ACC112 (cell line): ENCODE measurements around the gene TMC4.
A peak's percentile ranks its signal among the peaks of the same experiment; 100 is the strongest.

Experiments used
- H2AFZ ChIP-seq: fragments of 200-600 bp; sonication (generic); one replicate; pipeline ENCODE4 v1.6.0; 2017; ENCODE audit warnings: antibody characterized with exemption, low read length; ENCODE audit not compliant: unreplicated experiment
- H3K27ac ChIP-seq: fragments of 200-600 bp; sonication (generic); 2 replicates; pipeline ENCODE4 v1.5.1; 2014; ENCODE audit warnings: low read depth, mild to moderate bottlenecking, antibody characterized with exemption, low read length, moderate library complexity
- H3K27me3 ChIP-seq: fragments of 200-600 bp; sonication (generic); 2 replicates; pipeline ENCODE4 v1.6.1; 2014; ENCODE audit warnings: mild to moderate bottlenecking, antibody characterized with exemption, low read length, moderate library complexity, mixed read lengths; ENCODE audit not compliant: insufficient read depth
- H3K36me3 ChIP-seq: fragments of 200-600 bp; sonication (generic); 2 replicates; pipeline ENCODE4 v1.6.1; 2016; ENCODE audit warnings: mild to moderate bottlenecking, antibody characterized with exemption, low read length, moderate library complexity, mixed read lengths; ENCODE audit not compliant: insufficient read depth
- H3K4me1 ChIP-seq: fragments of 200-600 bp; sonication (generic); one replicate; pipeline ENCODE4 v1.6.1; 2016; ENCODE audit warnings: low read length, mixed read lengths; ENCODE audit not compliant: insufficient read depth, unreplicated experiment, control insufficient read depth
- H3K4me3 ChIP-seq: fragments of 200-600 bp; sonication (generic); 2 replicates; pipeline ENCODE4 v1.5.1; 2014; ENCODE audit warnings: mild to moderate bottlenecking, low read depth, low read length
- H3K79me2 ChIP-seq: fragments of 200-600 bp; sonication (generic); one replicate; pipeline ENCODE4 v1.6.0; 2016; ENCODE audit warnings: low read length; ENCODE audit not compliant: control insufficient read depth, unreplicated experiment, insufficient read depth

Gene TMC4

DNA sequence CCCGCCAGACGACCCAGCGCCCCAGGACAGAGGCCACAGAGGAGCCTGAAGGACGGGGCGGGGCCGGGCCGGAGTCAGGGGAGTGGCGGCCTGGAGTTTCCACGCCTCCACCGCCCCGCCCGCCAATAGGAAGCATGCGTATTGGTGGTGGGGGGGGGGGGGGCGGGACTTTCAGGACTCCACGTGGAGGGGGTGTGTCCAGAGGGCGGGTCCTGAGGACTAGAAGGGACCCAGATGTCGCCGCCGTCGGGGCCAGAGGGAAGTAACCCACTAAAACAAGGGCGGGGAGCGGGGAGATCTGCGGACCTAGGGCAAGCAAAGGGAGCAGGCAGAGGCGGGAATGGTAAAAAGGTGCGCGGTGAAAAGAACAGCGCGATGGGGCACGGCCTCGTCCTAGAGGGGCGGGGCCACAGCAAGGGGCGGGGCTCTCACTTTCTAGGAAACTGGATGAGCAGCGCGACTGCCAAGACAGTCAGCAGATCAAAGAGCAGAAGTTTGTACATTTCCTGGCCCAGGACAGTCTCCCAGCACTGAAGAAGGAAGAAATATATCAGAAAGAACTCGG is 10.6 kb downstream of the TMC4 start:
- Histone ChIP-seq H3K4me1 (peaks cover 11% of the 10 kb centered on the region), H3K36me3 (no peaks in the 10 kb centered on the region), H3K4me3 (peak overlapping the region; percentile 58; the same call in 1 of the 2 replicates), H3K27ac (no peak overlapping the region), H3K79me2 (peaks cover 3% of the 10 kb centered on the region), H2AFZ (no peak overlapping the region), H3K27me3 (peaks cover 7% of the 10 kb centered on the region; the same call in 1 of the 2 replicates)

DNA sequence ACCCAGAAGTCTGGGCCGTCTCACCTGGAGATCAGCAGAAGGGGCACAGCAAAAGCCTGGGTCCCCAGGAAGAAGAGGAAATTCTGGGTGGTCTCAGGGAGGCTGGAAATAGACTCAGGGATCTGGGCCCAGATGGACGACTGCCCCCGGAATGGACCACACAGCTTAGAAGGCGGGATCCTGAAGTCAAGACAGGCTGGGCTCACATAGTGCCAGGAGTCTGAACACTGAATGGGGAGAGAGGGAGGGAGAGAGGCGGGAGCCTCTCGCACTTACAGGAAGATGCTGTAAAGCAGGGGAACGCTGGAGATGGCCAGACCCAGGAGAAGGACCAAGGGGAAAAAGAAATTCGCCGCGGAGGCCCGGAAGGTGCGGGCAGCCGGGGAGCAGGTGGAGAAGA is 12.1 kb downstream of the TMC4 start:
- H3K79me2 ChIP-seq, result peaks cover 3% of the 10 kb centered on the region
- H3K4me3 ChIP-seq, result peak overlapping the region; percentile 86
- no peak overlapping the region for H2AFZ ChIP-seq
- peaks cover 7% of the 10 kb centered on the region; the same call in 1 of the 2 replicates for H3K27me3 ChIP-seq
- no peaks in the 10 kb centered on the region for H3K36me3 ChIP-seq
- H3K27ac ChIP-seq, result peak overlapping the region; percentile 78; the same call in 1 of the 2 replicates
- H3K4me1 ChIP-seq, result peaks cover 11% of the 10 kb centered on the region

DNA sequence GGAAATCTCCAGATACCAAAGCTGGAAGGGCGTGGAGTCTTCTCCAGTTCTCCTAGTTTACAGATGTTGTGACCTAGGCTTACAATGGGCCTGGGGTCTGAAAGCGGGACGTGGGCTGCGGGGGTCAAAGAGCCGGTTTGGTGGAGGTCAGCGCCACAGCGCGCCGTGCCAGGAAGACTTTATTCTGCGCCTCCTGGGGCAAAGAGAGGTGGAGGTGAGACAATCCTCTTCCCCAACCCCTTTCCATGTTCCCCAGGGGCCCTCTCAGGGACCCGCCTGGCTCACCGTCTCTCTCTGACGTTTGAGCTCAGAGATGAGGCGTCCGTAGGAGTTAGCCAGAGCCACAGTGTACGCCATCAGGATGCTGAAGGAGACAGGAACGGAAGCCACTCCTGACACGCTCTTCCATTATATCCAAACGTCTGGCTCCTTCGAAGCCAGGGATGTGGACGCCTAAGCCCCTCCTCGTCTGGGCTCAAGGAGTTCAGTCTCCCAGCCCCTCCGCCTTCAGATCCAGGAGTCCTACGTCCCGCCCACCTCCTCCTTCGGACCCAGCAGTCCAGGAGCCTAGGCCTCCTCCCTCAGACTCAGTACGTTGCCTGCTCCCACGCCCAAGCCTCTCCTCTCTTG is 12.7 kb downstream of the TMC4 start:
- H3K4me1 ChIP-seq, result peaks cover 11% of the 10 kb centered on the region
- peak overlapping the region; percentile 74 for H2AFZ ChIP-seq
- peaks cover 7% of the 10 kb centered on the region; the same call in 1 of the 2 replicates for H3K27me3 ChIP-seq
- peak overlapping the region; percentile 86 for H3K4me3 ChIP-seq
- peak overlapping the region; percentile 78 for H3K27ac ChIP-seq
- no peaks in the 10 kb centered on the region for H3K36me3 ChIP-seq
- H3K79me2 ChIP-seq, result peaks cover 3% of the 10 kb centered on the region

DNA sequence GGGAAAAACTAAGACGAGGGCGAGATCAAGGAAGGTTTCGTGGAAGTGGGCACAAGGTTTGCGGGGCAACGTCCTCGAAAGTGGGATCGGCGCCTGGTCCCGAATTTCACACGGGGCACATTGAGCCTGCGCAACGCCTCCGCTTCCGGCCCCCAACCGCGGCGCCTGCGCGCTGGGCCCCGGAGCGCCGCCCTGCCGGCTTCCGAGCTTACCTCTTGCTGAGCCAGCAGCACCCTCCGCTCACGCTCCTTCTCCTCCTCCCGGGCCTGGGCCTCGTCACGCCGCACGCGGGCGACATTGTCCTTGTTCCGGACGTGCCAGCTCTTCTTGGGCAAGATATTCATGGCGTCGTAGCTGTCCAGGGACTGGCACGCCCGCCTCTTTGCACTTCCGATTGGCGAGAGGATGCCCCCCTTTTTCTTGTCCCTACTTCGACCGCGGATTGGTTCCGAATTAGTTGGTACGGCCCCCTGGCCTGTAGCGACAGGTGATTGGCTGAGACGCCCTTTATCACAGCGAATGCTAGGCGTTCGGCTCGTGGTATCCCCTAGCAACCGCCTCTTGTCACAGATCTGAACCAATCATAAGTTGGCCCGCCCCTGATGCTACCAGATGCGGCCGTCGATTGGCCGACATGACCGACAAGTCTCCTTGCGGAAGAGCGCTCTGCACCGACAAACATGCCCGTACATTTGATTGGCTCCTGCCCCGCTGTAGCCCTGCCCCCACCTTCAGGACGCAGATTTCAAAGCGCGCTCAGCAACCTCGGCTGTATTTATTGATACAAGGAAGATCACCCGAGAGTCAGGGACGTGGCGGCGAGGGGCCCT is 13.4 kb downstream of the TMC4 start, which contains the start of gene LENG1:
Gene LENG1 (minus strand): TSS at position 370 of the 830 bp plus-strand sequence. CDS start 26 bp downstream, at position 344.
- peak within 1 kb of the TSS; percentile 97 for H3K4me3 ChIP-seq
- H3K27ac ChIP-seq, result peak within 1 kb of the TSS; percentile 87

DNA sequence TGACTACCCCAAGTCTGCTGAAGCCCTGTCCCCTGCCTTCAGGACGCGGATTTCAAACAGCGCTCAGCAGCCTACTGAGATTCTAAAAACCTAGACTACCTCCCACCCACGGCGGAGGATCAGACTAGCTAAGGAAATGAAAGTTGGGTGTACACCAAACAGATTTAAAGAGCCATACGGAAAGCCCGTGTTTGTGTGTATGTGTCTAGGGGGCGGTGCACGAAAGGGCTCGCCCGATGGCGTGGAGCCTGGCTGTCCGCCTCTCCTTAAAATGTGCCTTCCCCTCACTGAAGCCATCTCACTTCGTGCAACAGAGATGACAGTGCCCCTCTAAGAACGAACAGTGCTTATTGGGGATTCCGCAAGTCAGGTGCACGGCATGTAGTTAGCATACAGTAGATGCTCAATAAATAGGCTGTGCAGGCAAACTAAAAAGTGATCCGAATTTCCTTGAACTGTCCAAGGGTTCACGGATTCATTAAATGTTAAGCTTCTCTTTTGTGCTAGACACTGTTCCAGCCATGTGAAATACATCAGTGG is 14.1 kb downstream of the TMC4 start:
- H3K36me3 ChIP-seq, result no peaks in the 10 kb centered on the region; the same call in 1 of the 2 replicates
- H3K27ac ChIP-seq, result peak overlapping the region; percentile 87
- no peaks in the 10 kb centered on the region for H3K27me3 ChIP-seq
- H3K79me2 ChIP-seq, result peaks cover 3% of the 10 kb centered on the region
- peaks cover 11% of the 10 kb centered on the region for H3K4me1 ChIP-seq
- peak overlapping the region; percentile 97 for H3K4me3 ChIP-seq
- peak overlapping the region; percentile 51 for H2AFZ ChIP-seq

More for the DNA sequence above, 13.4 kb downstream of the TMC4 start, which contains the start of gene LENG1:
- Histone ChIP-seq H3K27me3 (peaks cover 5% of the 10 kb centered on the region; the same call in 1 of the 2 replicates), H3K36me3 (no peaks in the 10 kb centered on the region; the same call in 1 of the 2 replicates), H2AFZ (peak within 1 kb of the TSS; percentile 74), H3K79me2 (peaks cover 3% of the 10 kb centered on the region), H3K4me1 (peaks cover 11% of the 10 kb centered on the region)

DNA sequence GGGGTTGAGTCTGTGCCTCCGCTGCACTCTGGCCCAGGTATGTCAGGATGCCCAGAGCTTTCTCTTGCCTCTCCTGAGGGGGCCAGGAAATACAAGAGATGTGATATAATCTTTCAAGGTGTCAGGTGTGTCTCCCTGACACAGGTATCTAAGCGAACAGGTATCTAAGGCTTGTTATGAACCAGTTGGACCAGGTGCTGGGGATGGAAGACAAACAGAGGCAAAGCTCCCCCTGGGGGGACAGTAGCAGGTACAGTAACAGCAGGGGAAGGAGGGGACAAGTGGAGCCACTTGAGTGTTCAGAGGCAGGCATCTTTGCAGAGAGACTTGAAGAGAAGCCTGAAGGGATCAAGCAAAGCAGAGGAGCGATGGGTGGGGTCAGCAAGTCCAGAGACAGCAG is 16.0 kb downstream of the TMC4 start:
- no peak overlapping the region for H2AFZ ChIP-seq
- H3K27ac ChIP-seq, result no peak overlapping the region
- peaks cover 3% of the 10 kb centered on the region for H3K79me2 ChIP-seq
- no peaks in the 10 kb centered on the region for H3K27me3 ChIP-seq
- no peak overlapping the region for H3K4me3 ChIP-seq
- peaks cover 11% of the 10 kb centered on the region for H3K4me1 ChIP-seq
- H3K36me3 ChIP-seq, result no peaks in the 10 kb centered on the region; the same call in 1 of the 2 replicates

DNA sequence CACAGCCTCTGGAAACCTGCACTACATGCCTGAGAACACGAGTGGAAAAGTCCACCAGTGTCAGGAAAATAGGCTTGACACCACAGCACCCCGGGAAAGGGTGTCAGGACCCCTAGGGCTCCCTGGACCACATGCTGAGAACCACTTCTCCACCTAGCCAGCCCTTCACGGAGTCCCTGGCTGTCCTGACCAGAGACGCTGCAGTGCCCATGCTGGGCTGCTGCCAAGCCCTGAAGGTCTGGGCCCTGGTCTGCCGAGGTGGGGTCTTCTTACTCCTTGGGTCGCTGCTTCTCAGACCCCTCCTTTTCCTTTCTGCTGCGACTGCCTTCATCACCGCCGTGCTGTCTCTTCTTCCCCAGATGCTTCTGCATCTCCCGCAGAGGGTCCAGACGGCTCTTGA is 16.5 kb downstream of the TMC4 start:
- Histone ChIP-seq H3K79me2 (peaks cover 3% of the 10 kb centered on the region), H3K36me3 (no peaks in the 10 kb centered on the region; the same call in 1 of the 2 replicates), H3K27ac (no peak overlapping the region), H3K4me3 (no peak overlapping the region), H3K27me3 (no peaks in the 10 kb centered on the region), H2AFZ (no peak overlapping the region), H3K4me1 (peaks cover 11% of the 10 kb centered on the region)

DNA sequence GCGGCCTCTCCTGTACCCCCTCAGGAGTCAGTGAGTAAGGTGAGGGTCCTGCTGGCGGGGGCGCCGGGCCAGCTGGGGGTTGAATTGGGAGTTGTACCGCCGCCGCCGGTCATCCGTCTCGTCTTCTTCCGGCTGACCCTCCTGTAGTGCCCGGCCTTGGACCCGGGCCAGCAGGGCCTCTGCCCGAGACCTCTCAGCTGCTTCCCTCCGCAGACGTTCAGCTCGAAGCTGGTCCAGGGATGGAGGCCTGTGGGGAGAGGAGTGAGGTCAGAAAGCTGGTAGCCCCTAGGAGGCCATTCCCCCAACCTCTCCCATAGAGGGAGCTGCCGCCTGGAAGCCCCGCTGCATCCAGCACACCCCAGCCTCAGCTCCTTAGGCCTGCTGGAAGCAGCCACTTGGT is 17.3 kb downstream of the TMC4 start:
- Histone ChIP-seq H3K4me3 (no peak overlapping the region), H3K36me3 (no peaks in the 10 kb centered on the region; the same call in 1 of the 2 replicates)

DNA sequence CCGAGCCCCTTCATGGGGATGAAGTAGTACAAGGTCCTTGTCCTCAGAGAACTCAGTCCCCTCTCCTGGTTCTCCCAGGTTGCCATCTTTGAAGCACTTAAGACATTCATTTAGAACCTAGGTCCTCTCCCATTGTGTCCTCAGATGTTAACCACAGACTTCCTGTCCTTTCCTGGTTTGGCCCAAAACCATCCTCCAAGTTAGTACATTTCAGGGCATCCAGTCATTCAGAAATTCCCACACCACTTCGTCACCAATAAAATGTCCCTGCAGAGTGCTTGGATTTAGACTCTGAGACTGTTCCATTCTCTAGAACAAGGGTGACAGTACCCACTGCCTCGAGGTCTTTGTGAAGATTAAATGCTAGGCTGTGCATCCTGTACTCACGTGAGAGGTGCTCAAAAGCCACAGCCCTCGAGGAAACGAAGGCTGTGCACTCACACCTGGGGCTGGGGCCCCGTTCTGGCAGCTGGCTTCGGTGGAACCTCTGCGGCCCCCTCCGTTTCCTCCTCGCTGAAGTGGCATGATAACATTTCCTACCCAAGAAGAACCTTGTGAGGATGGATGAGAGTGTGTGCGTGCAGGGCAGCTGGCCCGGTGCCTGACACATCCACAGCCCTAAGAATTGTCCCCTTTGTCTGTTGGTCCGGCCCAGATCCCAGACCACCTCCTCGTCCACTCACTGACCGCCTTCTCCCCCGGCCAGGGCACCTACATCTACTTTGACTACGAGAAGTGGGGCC is 18.2 kb downstream of the TMC4 start:
- H3K4me3 ChIP-seq, result no peak overlapping the region
- H2AFZ ChIP-seq, result no peak overlapping the region
- H3K4me1 ChIP-seq, result peaks cover 5% of the 10 kb centered on the region
- no peaks in the 10 kb centered on the region for H3K27me3 ChIP-seq
- no peaks in the 10 kb centered on the region; the same call in 1 of the 2 replicates for H3K36me3 ChIP-seq
- peak overlapping the region; percentile 29; the same call in 1 of the 2 replicates for H3K27ac ChIP-seq
- H3K79me2 ChIP-seq, result peaks cover 3% of the 10 kb centered on the region

More for the DNA sequence above, 17.3 kb downstream of the TMC4 start:
- Histone ChIP-seq H3K4me1 (peaks cover 7% of the 10 kb centered on the region), H3K27me3 (no peaks in the 10 kb centered on the region), H3K79me2 (peaks cover 3% of the 10 kb centered on the region), H2AFZ (no peak overlapping the region), H3K27ac (no peak overlapping the region)
